ENCODE measurements around the gene CTNNBL1.
"Not testable (repeated sequence)": the region's sequence is repeated elsewhere in the genome, so short reads cannot be mapped to it uniquely, and the experiment has no call there.

The CTNNBL1 gene

GRCh38 chr20:37711994-37712964, 18.4 kb downstream of the CTNNBL1 start:
- DNase-seq, result no peak

- no peak for DNase-seq
Measured at GRCh38 chr20:37713396-37713795, 19.6 kb downstream of the CTNNBL1 start.

GRCh38 chr20:37714978-37715672, 21.3 kb downstream of the CTNNBL1 start:
- no peak for DNase-seq

- DNase-seq, result no peak
Measured at GRCh38 chr20:37721751-37722150, 27.9 kb downstream of the CTNNBL1 start.

GRCh38 chr20:37722312-37722711, 28.5 kb downstream of the CTNNBL1 start:
- DNase-seq, result not testable (repeated sequence)

DNA sequence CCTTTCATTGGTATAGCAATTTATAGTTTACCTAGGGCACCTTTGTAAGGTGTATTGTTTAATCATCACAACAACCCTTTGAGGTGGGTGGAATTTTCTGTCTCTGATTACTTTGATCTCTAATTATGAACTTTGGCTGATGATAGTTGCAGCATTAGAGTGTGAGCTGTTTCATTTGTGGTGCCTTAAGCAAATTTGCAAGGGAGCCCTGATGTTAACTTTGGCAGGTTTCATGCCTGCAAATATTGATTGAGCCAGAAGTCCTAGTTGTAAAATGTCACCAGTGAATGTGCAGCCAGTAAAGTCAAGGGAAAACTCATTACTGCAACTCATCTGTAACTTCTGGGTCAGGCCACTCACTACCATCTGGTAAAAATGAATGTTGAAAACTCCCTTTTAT, 29.8 kb downstream of the CTNNBL1 start:
- DNase-seq, result no peak

DNA sequence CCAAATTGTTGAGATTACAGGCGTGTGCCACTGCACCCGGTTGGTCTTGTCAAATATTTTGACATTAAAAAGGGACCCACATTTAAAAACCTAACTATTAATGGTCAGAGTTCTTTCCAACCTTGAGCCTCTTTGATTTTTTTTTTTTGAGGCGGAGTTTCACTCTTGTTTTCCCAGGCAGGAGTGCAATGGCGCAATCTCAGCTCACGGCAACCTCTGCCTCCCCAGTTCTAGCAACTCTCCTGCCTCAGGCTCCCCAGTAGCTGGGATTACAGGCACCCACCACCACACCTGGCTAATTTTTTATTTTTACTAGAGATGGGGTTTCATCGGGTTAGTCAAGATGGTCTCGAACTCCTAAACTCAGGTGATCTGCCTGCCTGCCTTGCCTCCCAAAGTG, 31.3 kb downstream of the CTNNBL1 start:
- no peak for DNase-seq

DNA sequence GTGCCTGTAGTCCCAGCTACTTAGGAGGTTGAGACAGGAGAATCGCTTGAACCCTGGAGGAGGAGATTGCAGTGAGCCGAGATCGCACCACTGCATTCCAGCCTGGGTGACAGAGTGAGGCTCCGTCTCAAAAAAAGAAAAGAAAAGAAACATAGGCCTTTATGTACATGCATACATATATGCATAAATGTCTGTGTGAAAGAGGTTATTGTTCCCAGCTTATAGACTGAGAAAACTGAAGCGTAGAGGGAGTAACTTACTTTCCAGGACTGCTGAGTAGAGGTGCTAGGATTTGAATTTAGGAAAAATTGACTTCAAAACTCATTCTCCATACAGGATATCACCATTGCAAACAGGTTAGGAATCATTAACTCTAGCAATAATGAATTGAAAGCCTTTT, 32.0 kb downstream of the CTNNBL1 start:
- DNase-seq, result no peak

- no peak for DNase-seq
Measured at GRCh38 chr20:37726321-37726720, 32.5 kb downstream of the CTNNBL1 start.

DNA sequence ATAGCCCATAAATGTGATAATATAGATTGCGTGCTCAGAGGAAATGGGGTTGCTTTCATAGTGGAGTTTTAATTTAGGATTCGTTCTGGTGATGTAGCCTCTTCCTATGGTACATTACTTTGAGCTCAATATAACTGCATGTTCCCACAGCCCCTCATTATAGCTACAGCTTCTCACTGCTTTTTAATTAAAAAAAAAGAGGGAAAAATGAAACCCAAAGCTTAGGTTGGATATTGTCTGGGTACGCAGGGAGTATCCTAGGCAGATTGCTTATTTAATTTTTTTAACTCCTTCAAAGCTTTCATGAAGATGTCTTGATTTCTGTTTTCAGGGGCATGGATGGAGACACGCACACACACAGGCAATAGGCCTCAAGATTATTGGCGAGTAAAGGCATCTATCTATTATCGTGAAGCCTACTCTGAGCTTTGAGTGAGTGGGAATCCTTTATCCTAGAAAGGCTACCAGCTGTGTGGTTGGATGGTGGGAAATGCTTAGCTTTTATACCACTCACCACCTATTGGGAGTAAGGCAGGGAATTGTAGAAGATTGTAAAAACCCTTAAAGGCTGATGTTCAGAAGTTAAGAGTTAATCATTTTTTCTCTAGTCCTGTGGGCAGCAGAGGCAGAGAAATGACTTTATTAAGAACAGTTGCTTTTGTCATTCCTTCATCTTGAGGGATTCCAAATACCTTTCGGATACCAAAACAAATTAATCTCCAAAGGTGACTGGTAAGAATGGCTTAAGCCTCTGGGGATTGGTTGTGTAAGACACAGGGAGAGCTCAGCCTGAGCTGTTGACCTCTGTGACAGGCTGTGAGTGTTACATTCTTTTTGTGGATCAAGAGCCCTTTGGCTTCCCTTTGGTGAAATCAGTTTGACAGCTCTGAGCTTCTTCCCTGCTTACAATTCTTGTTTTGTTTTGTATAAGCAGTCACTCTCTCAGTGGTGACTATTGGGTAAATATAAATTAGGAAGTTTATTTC, 33.4 kb downstream of the CTNNBL1 start:
- DNase-seq, result no peak

- no peak for DNase-seq
Measured at GRCh38 chr20:37727957-37728634, 34.3 kb downstream of the CTNNBL1 start.

- no peak for DNase-seq
Measured at GRCh38 chr20:37728635-37728983, 34.8 kb downstream of the CTNNBL1 start.

DNA sequence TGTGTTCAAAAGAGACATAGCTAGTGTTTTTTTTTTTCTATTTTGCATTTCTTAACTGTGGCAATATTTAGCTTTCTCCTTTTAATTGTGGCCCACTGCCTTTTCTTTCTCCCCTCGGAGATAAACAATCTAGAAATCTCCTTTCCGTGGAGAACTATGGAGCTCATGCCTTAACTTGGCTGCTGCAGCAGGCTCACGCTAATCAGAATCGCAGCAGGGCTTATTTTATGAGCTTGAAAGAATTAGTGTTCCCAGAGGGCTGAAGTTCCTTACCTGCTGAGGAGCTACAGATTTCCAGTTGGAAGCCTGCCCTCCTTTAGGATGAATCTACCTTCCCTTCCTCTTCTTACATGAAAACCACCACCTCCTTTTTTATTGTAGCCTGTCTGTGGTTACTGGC, 35.6 kb downstream of the CTNNBL1 start:
- no peak for DNase-seq

DNA sequence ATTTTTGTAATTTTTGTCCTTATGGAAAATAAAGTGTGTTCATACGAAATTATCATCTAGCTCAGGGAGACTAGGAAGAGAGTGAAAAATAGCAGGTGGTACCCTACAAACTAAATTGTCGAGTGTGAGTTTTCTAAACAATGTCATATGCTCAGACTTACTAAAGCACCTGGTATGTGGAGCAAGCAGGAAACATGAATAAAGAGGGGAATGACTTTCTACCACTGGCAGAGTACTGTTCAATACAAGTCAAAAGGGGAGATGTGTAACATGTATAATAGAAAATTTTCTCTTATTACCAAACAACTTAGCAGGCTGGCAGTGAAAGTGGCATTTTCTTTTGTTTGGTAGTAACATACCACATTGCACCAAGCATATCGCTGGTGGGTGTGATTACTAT, 36.1 kb downstream of the CTNNBL1 start:
- no peak for DNase-seq

GRCh38 chr20:37733416-37733815, 39.6 kb downstream of the CTNNBL1 start:
- no peak for DNase-seq

DNA sequence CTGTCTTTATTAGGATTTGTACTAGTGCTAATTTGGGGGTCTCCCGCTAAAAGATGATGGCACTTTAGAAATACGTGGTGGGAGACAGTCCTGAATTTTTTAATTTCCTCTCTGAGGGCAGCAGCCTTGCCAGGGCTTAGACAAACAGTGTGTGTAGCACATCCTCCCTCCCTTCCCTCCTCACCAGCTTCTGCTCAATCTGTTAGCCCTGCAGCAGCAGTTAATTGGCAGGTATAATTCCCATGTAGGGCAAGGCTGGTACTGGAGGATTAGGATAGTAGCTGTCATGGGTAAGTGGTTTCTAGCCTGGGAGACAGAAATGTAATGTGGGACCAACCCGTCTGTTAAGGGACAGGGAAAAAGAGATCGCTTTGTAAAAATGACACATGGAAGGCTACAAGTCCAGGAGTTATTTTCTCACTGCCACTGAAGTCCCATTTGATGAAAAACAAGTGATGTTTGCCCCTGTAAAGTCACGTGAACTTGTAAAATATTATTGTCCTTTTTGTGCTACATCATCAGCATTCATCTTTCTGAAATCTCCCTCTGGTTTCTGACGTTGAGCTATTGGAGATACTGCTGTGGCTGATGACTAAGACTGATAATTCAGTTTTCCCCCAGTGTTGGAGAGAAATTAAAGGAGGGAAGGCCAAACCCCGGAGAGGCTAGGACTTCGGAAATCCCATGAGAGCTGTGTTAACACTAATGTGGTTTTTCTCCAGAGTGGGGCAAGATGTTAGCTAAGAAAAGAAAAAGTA, 40.6 kb downstream of the CTNNBL1 start:
- DNase-seq, result peak in 1 of 5 donors; percentile 11

- no peak for DNase-seq
Measured at GRCh38 chr20:37735541-37735940, 41.7 kb downstream of the CTNNBL1 start.

DNA sequence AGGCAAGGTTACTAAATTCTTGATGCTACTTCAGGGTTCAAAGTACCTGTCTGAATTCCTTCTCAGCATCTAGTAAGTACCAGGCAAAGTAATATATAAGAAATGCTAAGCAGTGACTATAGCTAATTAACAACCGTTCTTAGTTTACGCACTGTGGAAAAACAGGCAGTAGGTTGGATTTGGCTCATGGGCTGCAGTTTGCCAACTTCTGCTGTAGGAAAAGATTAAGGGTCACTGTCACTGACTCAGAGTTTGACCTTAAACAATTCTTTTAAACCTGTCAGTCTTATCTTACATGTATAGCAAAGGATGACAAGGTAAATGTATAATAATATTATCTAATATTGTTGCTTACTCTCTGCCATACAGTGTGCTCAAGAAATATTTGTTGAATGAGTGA, 42.3 kb downstream of the CTNNBL1 start:
- DNase-seq, result no peak

DNA sequence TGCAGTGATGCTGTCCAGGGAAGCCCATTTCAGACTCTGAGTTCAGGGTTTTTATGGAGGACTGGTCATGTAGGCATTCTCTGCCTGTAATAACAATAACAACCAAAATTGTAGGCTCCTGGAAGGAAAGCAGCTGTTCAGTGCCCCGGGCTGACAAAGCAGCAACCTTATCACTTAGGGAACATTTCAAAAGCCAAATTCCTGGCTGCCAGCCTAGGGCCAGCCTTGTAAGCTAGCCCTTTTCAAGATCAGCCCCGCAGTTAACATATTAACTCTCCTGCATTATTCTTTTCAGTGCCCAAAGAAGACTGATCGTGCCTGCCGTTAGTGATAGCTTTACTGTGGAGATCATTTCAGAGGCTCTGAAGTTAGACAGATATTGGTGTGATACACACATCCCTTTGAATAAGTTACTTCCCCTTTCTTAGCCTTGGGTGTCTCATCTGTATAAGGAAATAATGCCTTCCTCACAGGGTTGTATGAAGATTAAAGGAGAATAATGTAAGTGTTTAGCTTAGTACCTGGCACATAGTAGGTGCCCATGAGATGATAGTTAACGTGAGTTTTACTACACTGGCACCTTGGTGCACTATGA, 44.1 kb downstream of the CTNNBL1 start:
- DNase-seq, result no peak

DNA sequence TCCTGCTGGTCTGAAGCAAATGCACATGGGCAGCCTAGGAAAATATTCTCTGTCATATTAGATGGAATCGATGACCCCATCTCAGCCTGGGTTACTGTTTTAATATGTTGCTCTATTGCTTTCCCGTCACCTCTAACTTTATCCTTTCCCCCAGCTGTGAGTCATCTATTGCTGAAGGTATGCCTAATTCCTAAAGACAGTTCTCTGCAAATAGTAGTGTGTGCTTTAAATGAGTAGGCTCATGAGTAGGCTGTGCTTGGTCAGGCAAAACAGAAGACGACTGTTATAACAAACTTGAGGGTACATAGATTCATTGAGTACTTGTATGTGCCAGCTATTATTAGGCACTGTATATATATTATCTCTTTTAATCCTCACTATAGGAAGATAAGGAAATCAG, 47.2 kb downstream of the CTNNBL1 start:
- DNase-seq, result no peak

DNA sequence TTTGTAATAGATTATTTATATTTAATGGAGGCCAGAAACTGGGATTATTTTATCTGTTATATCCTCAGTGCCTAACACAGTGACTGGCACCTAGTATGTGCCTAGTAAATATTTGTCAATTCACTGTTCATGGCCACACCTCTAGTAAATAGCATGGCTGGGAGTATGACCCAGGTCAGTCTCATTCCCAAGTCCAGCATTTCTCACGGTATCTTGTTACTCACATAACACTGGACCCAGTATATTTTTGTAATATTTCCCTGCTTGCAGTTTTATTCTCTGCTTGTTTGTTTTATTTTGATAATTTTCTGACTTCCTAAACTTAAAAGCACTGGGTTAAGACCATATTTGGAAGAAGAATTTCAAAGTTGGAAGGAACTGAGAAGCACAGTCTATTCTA, 47.7 kb downstream of the CTNNBL1 start:
- no peak for DNase-seq
